Liver (tissue), 9 donors: ENCODE results near the gene FKBP11. TPM values are rescaled to one million over a fixed set of nuclear protein-coding genes. Genes with fewer than 3 reads are reported as not detected.

Experiments
- DNase-seq: peaks from one replicate; pipeline ENCODE4 v3.0.0-alpha.2; 2017; ENCODE audit warnings: low spot score
- H3K27ac ChIP-seq, 2 donors: one replicate each; pipeline ENCODE4 v1.7.0; 2013; ENCODE audit warnings: inconsistent platforms in 2 of 2, low read length in 2 of 2, control low read depth in 1 of 2, low read depth in 1 of 2, mild to moderate bottlenecking in 1 of 2
- H3K27me3 ChIP-seq, 4 donors: one replicate each; pipeline versions ENCODE4 v1.6.1 to v1.7.0; 2013; ENCODE audit warnings: low read length in 3 of 4, inconsistent platforms in 1 of 4, mild to moderate bottlenecking in 1 of 4, moderate library complexity in 1 of 4; ENCODE audit not compliant: control insufficient read depth in 4 of 4, insufficient read depth in 4 of 4
- H3K36me3 ChIP-seq, 4 donors: one replicate each; pipeline versions ENCODE4 v1.6.1 to v1.7.0; 2013; ENCODE audit warnings: low read length in 3 of 4, mild to moderate bottlenecking in 3 of 4, low read depth in 1 of 4, moderate library complexity in 1 of 4; ENCODE audit not compliant: control insufficient read depth in 4 of 4, insufficient read depth in 3 of 4
- H3K4me1 ChIP-seq, 4 donors: one replicate each; pipeline versions ENCODE4 v1.6.1 to v1.7.0; 2013; ENCODE audit warnings: low read length in 3 of 4, mild to moderate bottlenecking in 3 of 4, moderate library complexity in 1 of 4; ENCODE audit not compliant: control insufficient read depth in 4 of 4, insufficient read depth in 4 of 4
- H3K4me3 ChIP-seq, 3 donors: one replicate each; pipeline versions ENCODE4 v1.6.1 to v1.7.0; 2013; ENCODE audit warnings: low read length in 3 of 3, control low read depth in 1 of 3, low read depth in 1 of 3, mild to moderate bottlenecking in 1 of 3
- H3K9ac ChIP-seq, 2 donors: one replicate each; pipeline ENCODE4 v1.7.0; 2013; ENCODE audit warnings: low read length in 2 of 2, mild to moderate bottlenecking in 2 of 2, moderate library complexity in 2 of 2, control low read depth in 1 of 2, low read depth in 1 of 2
- H3K9me3 ChIP-seq, 4 donors: one replicate each; pipeline versions ENCODE4 v1.6.1 to v1.7.0; 2013; ENCODE audit warnings: low read length in 3 of 4; ENCODE audit not compliant: control insufficient read depth in 4 of 4
- EGR1 ChIP-seq, 2 donors: IDR thresholded peaks; 2 replicates each; pipeline ENCODE4 v1.6.1; 2016 to 2018; ENCODE audit warnings: antibody characterized with exemption in 2 of 2, low read depth in 2 of 2
- FOXA1 ChIP-seq: IDR thresholded peaks from 2 replicates; pipeline ENCODE4 v1.6.1; 2016; ENCODE audit warnings: antibody characterized with exemption
- FOXA2 ChIP-seq: IDR thresholded peaks from 2 replicates; pipeline ENCODE4 v1.6.1; 2016; ENCODE audit warnings: antibody characterized with exemption
- GABPA ChIP-seq, 2 donors: IDR thresholded peaks in 1 of 2; conservative IDR thresholded peaks in 1 of 2; 2 replicates each; pipeline ENCODE4 v1.6.1; 2016; ENCODE audit warnings: antibody characterized with exemption in 2 of 2, mild to moderate bottlenecking in 1 of 2, moderate library complexity in 1 of 2
- HNF4A ChIP-seq, 2 donors: conservative IDR thresholded peaks; 2 replicates each; pipeline ENCODE4 v1.6.1; 2016; ENCODE audit warnings: antibody characterized with exemption in 2 of 2, mild to moderate bottlenecking in 2 of 2
- HNF4G ChIP-seq: IDR thresholded peaks from 2 replicates; pipeline ENCODE4 v1.6.1; 2016; ENCODE audit warnings: antibody characterized with exemption
- JUND ChIP-seq, 2 donors: IDR thresholded peaks; 2 replicates each; pipeline ENCODE4 v1.6.1; 2016; ENCODE audit warnings: antibody characterized with exemption in 2 of 2
- NR2F2 ChIP-seq: IDR thresholded peaks from 2 replicates; pipeline ENCODE4 v1.6.1; 2016; ENCODE audit warnings: antibody characterized with exemption
- RAD21 ChIP-seq, 2 donors: IDR thresholded peaks; 2 replicates each; pipeline ENCODE4 v1.6.1; 2016; ENCODE audit warnings: antibody characterized with exemption in 2 of 2, mild to moderate bottlenecking in 2 of 2
- RXRA ChIP-seq, 2 donors: IDR thresholded peaks; 2 replicates each; pipeline ENCODE4 v1.6.1; 2017 to 2018; ENCODE audit warnings: antibody characterized with exemption in 2 of 2, mild to moderate bottlenecking in 1 of 2
- SP1 ChIP-seq: IDR thresholded peaks from 2 replicates; pipeline ENCODE4 v1.6.1; 2018; ENCODE audit warnings: antibody characterized with exemption, mild to moderate bottlenecking
- TAF1 ChIP-seq: conservative IDR thresholded peaks from 2 replicates; pipeline ENCODE4 v1.6.1; 2016; ENCODE audit warnings: antibody characterized with exemption, mild to moderate bottlenecking
- YY1 ChIP-seq: IDR thresholded peaks from 2 replicates; pipeline ENCODE4 v1.6.1; 2016; ENCODE audit warnings: antibody characterized with exemption, mild to moderate bottlenecking
- WGBS: extraction: QIAGEN DNeasy Blood & Tissue Kit; methylation state at CpG from one replicate; pipeline ENCODE4 v1.1.7; 2013; 5-methylcytosine and 5-hydroxymethylcytosine counted together
- polyA plus RNA-seq, 2 donors: library from polyadenylated mRNA; stranded (reverse) in 1 of 2; unstranded in 1 of 2; fragments of 200-250 nt in 1 of 2; fragments of >200 nt in 1 of 2; fragmentation: Nextera tagmentation in 1 of 2; extraction: Ambion mirVana in 1 of 2; gene quantifications; one replicate each; pipeline versions ENCODE4 v1.2.1 to v1.2.3, GENCODE V29; 2013 to 2015
- total RNA-seq, 2 donors: library from RNA; depleted of rRNA; stranded (reverse); fragments of >200 nt; gene quantifications; one replicate each; pipeline ENCODE4 v1.2.3, GENCODE V29; 2014
- TF ChIP-seq, protein P1 (sequence below): fragments of 150-350 bp; IDR thresholded peaks from 2 replicates; pipeline ENCODE4 v1.5.1; 2017; ENCODE audit warnings: improper control_type of control experiment, low read depth, low read length; ENCODE audit not compliant: missing input control
- TF ChIP-seq, protein P2 (sequence below): IDR thresholded peaks from 2 replicates; pipeline ENCODE4 v1.6.1; 2016; ENCODE audit warnings: antibody characterized with exemption
- TF ChIP-seq, protein P3 (sequence below): IDR thresholded peaks from 2 replicates; pipeline ENCODE4 v1.6.1; 2016; ENCODE audit warnings: antibody characterized with exemption
- TF ChIP-seq, protein P4 (sequence below): IDR thresholded peaks from 2 replicates; pipeline ENCODE4 v1.6.1; 2016; ENCODE audit warnings: antibody characterized with exemption, mild to moderate bottlenecking
- TF ChIP-seq, protein P5 (sequence below): IDR thresholded peaks from 2 replicates; pipeline ENCODE4 v1.6.1; 2016; ENCODE audit warnings: antibody characterized with exemption
- donor health status: healthy.
- donor health status: healthy.
- donor health status: healthy.
- donor health status: healthy.
- donor health status: healthy.

The FKBP11 gene
- total and polyA plus RNA-seq, 4 donors: 28.6 to 162 (median 64.9) TPM

DNA sequence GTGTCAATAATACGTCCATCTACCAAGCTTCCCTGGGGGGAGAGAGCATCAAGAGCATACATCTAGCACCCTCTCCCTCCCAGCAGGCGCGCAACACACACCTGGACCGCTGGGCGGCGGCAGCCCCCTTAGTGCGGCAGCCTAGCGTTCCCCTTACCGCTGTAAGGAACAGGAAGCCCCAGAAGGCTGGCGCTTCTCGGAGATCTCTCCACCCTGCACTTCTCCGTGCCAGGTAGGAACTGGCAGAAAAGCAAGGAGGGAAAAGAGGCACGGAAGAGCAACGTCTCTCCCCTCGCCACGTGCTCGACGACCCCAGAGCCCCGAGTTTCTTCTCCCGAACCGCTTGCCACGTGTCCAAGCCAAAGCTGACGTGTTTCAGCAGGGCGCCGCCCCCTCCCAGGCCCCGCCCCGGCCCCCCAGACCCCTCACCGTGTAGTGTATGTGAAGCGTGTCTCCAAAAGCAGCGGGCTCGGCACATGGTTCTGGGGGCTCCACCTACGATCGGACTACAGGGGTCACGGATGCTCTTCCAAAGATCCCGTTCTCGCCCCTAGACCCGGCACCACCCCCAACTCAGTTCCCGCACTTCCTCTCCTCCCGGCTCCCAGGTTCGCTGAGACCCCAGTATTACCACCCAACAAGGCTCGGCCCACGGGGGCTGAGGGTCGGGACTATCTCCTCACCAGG lies 532 bp downstream of the FKBP11 start:
- WGBS: 3% methylated on average over 43 of the region's 43 CpGs
- Histone ChIP-seq H3K27me3 (no peaks in the 10 kb centered on the region), H3K36me3 (peaks cover 0 to 9% (median 0%) of the 10 kb centered on the region in 4 donors), H3K4me1 (peaks cover 0 to 10% (median 9%) of the 10 kb centered on the region in 4 donors), H3K9me3 (no peaks in the 10 kb centered on the region), H3K4me3 (peak overlapping the region; percentile 82 to 94 (median 86)), H3K27ac (peak overlapping the region; percentile 42 to 87), H3K9ac (peak overlapping the region; percentile 68 to 72)
- DNase-seq: peak; percentile 44
- TF ChIP-seq RAD21 (IDR thresholded peaks at IDR 0.05) (peak; percentile 43 to 68), SP1 (no peak), YY1 (no peak), HNF4G (no peak)
- TF ChIP-seq, protein P1, sequence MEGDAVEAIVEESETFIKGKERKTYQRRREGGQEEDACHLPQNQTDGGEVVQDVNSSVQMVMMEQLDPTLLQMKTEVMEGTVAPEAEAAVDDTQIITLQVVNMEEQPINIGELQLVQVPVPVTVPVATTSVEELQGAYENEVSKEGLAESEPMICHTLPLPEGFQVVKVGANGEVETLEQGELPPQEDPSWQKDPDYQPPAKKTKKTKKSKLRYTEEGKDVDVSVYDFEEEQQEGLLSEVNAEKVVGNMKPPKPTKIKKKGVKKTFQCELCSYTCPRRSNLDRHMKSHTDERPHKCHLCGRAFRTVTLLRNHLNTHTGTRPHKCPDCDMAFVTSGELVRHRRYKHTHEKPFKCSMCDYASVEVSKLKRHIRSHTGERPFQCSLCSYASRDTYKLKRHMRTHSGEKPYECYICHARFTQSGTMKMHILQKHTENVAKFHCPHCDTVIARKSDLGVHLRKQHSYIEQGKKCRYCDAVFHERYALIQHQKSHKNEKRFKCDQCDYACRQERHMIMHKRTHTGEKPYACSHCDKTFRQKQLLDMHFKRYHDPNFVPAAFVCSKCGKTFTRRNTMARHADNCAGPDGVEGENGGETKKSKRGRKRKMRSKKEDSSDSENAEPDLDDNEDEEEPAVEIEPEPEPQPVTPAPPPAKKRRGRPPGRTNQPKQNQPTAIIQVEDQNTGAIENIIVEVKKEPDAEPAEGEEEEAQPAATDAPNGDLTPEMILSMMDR: peak; percentile 24
- TF ChIP-seq, protein P2, sequence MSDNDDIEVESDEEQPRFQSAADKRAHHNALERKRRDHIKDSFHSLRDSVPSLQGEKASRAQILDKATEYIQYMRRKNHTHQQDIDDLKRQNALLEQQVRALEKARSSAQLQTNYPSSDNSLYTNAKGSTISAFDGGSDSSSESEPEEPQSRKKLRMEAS: peak; percentile 19

DNA sequence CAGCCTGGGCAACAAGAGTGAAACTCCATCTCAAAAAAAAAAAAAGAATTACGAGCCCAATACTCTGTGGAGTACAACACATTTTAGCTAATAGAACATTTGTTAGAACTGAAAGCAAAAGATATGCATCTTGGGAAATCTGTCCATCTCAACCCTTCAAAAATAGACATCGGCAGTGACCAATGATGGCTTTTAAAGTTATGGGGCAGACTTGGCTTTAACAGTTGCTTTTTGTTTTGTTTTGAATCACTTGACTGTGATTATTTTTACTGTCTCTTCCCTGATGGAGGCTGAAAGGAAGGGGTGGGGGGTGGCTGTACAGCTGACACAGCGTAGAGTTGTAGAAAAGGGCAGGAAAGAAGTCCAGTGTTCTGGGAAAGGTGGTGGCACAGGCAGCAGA lies 2.2 kb downstream of the FKBP11 start:
- H3K4me3 ChIP-seq: no peak overlapping the region
- no peak for TF ChIP-seq RAD21 (IDR thresholded peaks at IDR 0.05)
- no peak for TF ChIP-seq SP1
- TF ChIP-seq, protein P3, sequence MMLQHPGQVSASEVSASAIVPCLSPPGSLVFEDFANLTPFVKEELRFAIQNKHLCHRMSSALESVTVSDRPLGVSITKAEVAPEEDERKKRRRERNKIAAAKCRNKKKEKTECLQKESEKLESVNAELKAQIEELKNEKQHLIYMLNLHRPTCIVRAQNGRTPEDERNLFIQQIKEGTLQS: no peak
- TF ChIP-seq, protein P4, sequence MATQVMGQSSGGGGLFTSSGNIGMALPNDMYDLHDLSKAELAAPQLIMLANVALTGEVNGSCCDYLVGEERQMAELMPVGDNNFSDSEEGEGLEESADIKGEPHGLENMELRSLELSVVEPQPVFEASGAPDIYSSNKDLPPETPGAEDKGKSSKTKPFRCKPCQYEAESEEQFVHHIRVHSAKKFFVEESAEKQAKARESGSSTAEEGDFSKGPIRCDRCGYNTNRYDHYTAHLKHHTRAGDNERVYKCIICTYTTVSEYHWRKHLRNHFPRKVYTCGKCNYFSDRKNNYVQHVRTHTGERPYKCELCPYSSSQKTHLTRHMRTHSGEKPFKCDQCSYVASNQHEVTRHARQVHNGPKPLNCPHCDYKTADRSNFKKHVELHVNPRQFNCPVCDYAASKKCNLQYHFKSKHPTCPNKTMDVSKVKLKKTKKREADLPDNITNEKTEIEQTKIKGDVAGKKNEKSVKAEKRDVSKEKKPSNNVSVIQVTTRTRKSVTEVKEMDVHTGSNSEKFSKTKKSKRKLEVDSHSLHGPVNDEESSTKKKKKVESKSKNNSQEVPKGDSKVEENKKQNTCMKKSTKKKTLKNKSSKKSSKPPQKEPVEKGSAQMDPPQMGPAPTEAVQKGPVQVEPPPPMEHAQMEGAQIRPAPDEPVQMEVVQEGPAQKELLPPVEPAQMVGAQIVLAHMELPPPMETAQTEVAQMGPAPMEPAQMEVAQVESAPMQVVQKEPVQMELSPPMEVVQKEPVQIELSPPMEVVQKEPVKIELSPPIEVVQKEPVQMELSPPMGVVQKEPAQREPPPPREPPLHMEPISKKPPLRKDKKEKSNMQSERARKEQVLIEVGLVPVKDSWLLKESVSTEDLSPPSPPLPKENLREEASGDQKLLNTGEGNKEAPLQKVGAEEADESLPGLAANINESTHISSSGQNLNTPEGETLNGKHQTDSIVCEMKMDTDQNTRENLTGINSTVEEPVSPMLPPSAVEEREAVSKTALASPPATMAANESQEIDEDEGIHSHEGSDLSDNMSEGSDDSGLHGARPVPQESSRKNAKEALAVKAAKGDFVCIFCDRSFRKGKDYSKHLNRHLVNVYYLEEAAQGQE: no peak
- TF ChIP-seq HNF4G: no peak
- no peak for TF ChIP-seq FOXA1
- TF ChIP-seq EGR1 (IDR thresholded peaks at IDR 0.05; ENCODE audit: low read depth in 2 of 2): no peak
- no peak for TF ChIP-seq TAF1
- no peak for TF ChIP-seq RXRA (IDR thresholded peaks at IDR 0.05)
- no peak for TF ChIP-seq HNF4A (conservative IDR thresholded peaks at IDR 0.05)
- TF ChIP-seq, protein P5, sequence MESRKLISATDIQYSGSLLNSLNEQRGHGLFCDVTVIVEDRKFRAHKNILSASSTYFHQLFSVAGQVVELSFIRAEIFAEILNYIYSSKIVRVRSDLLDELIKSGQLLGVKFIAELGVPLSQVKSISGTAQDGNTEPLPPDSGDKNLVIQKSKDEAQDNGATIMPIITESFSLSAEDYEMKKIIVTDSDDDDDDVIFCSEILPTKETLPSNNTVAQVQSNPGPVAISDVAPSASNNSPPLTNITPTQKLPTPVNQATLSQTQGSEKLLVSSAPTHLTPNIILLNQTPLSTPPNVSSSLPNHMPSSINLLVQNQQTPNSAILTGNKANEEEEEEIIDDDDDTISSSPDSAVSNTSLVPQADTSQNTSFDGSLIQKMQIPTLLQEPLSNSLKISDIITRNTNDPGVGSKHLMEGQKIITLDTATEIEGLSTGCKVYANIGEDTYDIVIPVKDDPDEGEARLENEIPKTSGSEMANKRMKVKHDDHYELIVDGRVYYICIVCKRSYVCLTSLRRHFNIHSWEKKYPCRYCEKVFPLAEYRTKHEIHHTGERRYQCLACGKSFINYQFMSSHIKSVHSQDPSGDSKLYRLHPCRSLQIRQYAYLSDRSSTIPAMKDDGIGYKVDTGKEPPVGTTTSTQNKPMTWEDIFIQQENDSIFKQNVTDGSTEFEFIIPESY: no peak
- TF ChIP-seq GABPA (IDR thresholded peaks at IDR 0.05 in 1 of 2, conservative IDR thresholded peaks at IDR 0.05 in 1 of 2): no peak
- no peak for TF ChIP-seq JUND (IDR thresholded peaks at IDR 0.05)
- no peak for TF ChIP-seq FOXA2
- no peak for TF ChIP-seq NR2F2
- no peak for TF ChIP-seq YY1

More for the DNA sequence above, 2.2 kb downstream of the FKBP11 start:
- DNase-seq: no peak
- WGBS: 90% methylated on average over 3 of the region's 3 CpGs
- H3K4me1 ChIP-seq: peaks cover 0 to 10% (median 9%) of the 10 kb centered on the region in 4 donors
- H3K27me3 ChIP-seq: no peaks in the 10 kb centered on the region
- peaks cover 0 to 9% (median 0%) of the 10 kb centered on the region in 4 donors for H3K36me3 ChIP-seq
- H3K9me3 ChIP-seq: no peaks in the 10 kb centered on the region
- H3K9ac ChIP-seq: no peak overlapping the region
- H3K27ac ChIP-seq: no peak overlapping the region
